ENCODE results near the gene HIPK2.

Gene HIPK2

GRCh38 chr7:139594911-139595476 is 182.8 kb downstream of the HIPK2 start:
- ATAC-seq = no peak
- TF ChIP-seq CREB5 (CRISPR knock-in tag; IDR thresholded peaks at IDR 0.05; ENCODE audit: low read depth) (no peak), PPARA (CRISPR knock-in tag; IDR thresholded peaks at IDR 0.05; ENCODE audit: borderline replicate concordance) (no peak), CSDC2 (CRISPR knock-in tag; IDR thresholded peaks at IDR 0.05) (no peak), POU6F1 (CRISPR knock-in tag; IDR thresholded peaks at IDR 0.05; ENCODE audit: borderline replicate concordance, low read depth) (no peak), SNAI2 (CRISPR knock-in tag; IDR thresholded peaks at IDR 0.05) (no peak), ISL1 (CRISPR knock-in tag; IDR thresholded peaks at IDR 0.05) (no peak), OSR1 (CRISPR knock-in tag; IDR thresholded peaks at IDR 0.05) (no peak), ESRRG (CRISPR knock-in tag; IDR thresholded peaks at IDR 0.05) (no peak), ZNF565 (CRISPR knock-in tag; conservative IDR thresholded peaks at IDR 0.05; ENCODE audit: low read depth) (no peak), ZFP30 (CRISPR knock-in tag; IDR thresholded peaks at IDR 0.05) (no peak), PATZ1 (CRISPR knock-in tag; IDR thresholded peaks at IDR 0.05; ENCODE audit: borderline replicate concordance) (no peak), TSHZ2 (CRISPR knock-in tag; IDR thresholded peaks at IDR 0.05) (no peak), GLIS3 (CRISPR knock-in tag; IDR thresholded peaks at IDR 0.05) (no peak), ZNF8 (CRISPR knock-in tag; IDR thresholded peaks at IDR 0.05) (no peak), TCF4 (CRISPR knock-in tag; IDR thresholded peaks at IDR 0.05; ENCODE audit: borderline replicate concordance) (no peak), ZC3H10 (CRISPR knock-in tag; IDR thresholded peaks at IDR 0.05) (no peak)

GRCh38 chr7:139594090-139594489 is 183.7 kb downstream of the HIPK2 start:
- no peak for ATAC-seq
- TF ChIP-seq ZFP3 (CRISPR knock-in tag; IDR thresholded peaks at IDR 0.05) (no peak), PPARA (CRISPR knock-in tag; IDR thresholded peaks at IDR 0.05; ENCODE audit: borderline replicate concordance) (no peak), OSR1 (CRISPR knock-in tag; IDR thresholded peaks at IDR 0.05) (no peak), ZNF565 (CRISPR knock-in tag; conservative IDR thresholded peaks at IDR 0.05; ENCODE audit: low read depth) (no peak), ESRRG (CRISPR knock-in tag; IDR thresholded peaks at IDR 0.05) (no peak), TOX (CRISPR knock-in tag; IDR thresholded peaks at IDR 0.05; ENCODE audit: borderline replicate concordance) (no peak), SNAI2 (CRISPR knock-in tag; IDR thresholded peaks at IDR 0.05) (no peak), RARB (CRISPR knock-in tag; IDR thresholded peaks at IDR 0.05) (no peak)

- no peak for ATAC-seq
- TF ChIP-seq PPARA (CRISPR knock-in tag; IDR thresholded peaks at IDR 0.05; ENCODE audit: borderline replicate concordance) (no peak), OSR1 (CRISPR knock-in tag; IDR thresholded peaks at IDR 0.05) (no peak)
Measured at GRCh38 chr7:139592801-139593461, 184.9 kb downstream of the HIPK2 start.

- no peak for ATAC-seq
- no peak for TF ChIP-seq OSR1 (CRISPR knock-in tag; IDR thresholded peaks at IDR 0.05)
- TF ChIP-seq ISL1 (CRISPR knock-in tag; IDR thresholded peaks at IDR 0.05) = no peak
- no peak for TF ChIP-seq GLIS3 (CRISPR knock-in tag; IDR thresholded peaks at IDR 0.05)
- no peak for TF ChIP-seq ZC3H10 (CRISPR knock-in tag; IDR thresholded peaks at IDR 0.05)
- TF ChIP-seq CSRNP3 (CRISPR knock-in tag; IDR thresholded peaks at IDR 0.05) = no peak
- TF ChIP-seq ZNF8 (CRISPR knock-in tag; IDR thresholded peaks at IDR 0.05) = no peak
- TF ChIP-seq ZFP30 (CRISPR knock-in tag; IDR thresholded peaks at IDR 0.05) = no peak
- TF ChIP-seq CREB5 (CRISPR knock-in tag; IDR thresholded peaks at IDR 0.05; ENCODE audit: low read depth) = no peak
- TF ChIP-seq ZNF70 (CRISPR knock-in tag; IDR thresholded peaks at IDR 0.05) = no peak
- no peak for TF ChIP-seq POU6F1 (CRISPR knock-in tag; IDR thresholded peaks at IDR 0.05; ENCODE audit: borderline replicate concordance, low read depth)
Measured at GRCh38 chr7:139591550-139592195, 186.1 kb downstream of the HIPK2 start.
